ENCODE measurements around the gene GPR42.

DNA sequence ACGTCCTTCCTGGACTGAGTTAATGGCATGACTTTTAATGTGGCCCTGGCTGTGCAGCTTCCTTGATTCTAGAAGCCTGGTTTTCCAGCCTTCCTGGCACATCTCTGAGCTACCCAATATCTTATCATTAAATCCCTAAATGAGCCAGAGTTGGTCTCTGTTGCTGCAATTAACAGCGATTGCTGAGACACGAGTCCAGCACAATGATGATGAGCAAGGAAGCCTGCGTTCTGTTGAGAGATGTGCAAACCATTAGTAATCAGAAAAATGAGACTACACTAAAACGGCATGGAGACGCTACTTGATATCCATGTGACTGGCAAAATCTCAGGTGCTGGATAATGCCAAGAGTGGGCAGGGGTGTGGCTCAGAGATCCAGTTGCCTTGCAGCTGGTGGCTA lies 26.2 kb downstream of the GPR42 start:
- TF ChIP-seq CTCF (conservative IDR thresholded peaks at IDR 0.05; ENCODE audit: low read depth, low read length) (no peak), EZH2 (IDR thresholded peaks at IDR 0.05; ENCODE audit: borderline replicate concordance, low read depth, low read length, poor library complexity, severe bottlenecking) (no peak)
